HEK293 (cell line): Measurements from ENCODE around the gene GRIN3A.

ENCODE experiments used
- ZNF792 ChIP-seq: fragments of 450-650 bp; formaldehyde crosslinking; IDR thresholded peaks from 2 replicates; pipeline ENCODE4 v1.5.1; 2016; ENCODE audit warnings: missing biosample characterization, missing genetic modification characterization
- TF ChIP-seq, protein P1 (sequence below): fragments of 450-650 bp; formaldehyde crosslinking; IDR thresholded peaks from 2 replicates; pipeline ENCODE4 v1.5.1; 2017; ENCODE audit warnings: missing biosample characterization, missing genetic modification characterization

DNA sequence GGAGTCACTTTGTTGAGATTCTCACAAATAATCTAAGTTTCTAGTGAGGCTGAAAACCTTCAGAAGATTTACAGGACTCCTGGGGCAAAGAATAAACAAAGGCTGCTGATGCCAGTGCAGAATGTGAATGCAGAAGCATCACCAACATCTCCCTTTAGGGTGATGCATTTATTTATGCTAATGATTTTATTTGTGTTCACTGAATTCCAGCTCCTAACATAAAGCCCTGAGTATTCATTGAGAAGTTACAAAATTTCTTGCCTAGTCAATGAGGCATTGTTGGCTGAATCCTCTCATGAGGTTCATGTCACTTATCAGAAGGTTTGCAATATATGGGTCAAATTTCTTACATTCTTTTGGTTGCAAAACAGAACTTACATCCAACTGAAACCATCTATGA is 70.0 kb downstream of the GRIN3A start:
- TF ChIP-seq ZNF792 (tag by site-specific recombination) = no peak
- TF ChIP-seq, protein P1, sequence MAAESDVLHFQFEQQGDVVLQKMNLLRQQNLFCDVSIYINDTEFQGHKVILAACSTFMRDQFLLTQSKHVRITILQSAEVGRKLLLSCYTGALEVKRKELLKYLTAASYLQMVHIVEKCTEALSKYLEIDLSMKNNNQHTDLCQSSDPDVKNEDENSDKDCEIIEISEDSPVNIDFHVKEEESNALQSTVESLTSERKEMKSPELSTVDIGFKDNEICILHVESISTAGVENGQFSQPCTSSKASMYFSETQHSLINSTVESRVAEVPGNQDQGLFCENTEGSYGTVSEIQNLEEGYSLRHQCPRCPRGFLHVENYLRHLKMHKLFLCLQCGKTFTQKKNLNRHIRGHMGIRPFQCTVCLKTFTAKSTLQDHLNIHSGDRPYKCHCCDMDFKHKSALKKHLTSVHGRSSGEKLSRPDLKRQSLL (tag by site-specific recombination) = no peak
